ENCODE data around the gene NFATC1.
"Not testable (repeated sequence)": the region's sequence is repeated elsewhere in the genome, so short reads cannot be mapped to it uniquely, and the experiment has no call there.

The NFATC1 gene

DNA sequence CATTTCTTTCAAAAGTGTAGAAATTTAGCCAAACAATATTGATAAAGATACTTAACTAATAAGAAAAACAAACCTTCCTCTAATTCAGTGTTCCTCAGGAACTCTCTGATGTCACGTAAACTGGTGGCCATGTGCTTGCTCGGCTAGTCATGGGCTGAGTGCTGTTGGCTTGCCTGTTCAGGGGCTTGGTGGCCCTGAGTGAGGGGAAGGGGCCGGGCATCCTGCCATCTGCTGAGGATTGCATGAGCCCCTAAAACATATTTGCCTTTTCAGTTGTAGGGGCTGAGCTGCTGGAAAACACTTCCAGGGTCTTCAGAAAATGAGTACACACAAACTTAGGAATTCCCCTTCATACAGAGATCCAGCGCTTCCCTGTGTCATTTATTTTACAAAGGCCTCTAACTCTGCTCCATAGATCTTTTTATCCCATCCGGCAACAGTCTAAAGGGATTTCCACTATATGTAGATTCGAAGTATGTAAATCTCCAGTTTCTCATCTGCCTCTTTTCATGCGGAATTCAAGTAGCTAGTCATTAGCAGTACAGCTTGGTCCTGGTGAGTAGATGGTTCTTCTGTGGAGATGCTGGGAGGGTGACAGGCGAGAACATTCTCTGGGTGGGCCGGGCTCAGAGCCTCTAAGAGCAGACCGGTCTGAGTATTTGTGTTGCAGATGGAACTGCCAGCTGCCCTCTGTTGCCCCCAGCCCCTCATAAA lies 20.1 kb upstream of the NFATC1 start:
- no CpG with 5 or more reads among the region's 10 CpGs for WGBS (ENCODE audit: insufficient coverage, insufficient read length)
- no peaks in the 10 kb centered on the region for H3K27me3 ChIP-seq (ENCODE audit: control insufficient read depth, insufficient read depth, low read length)

DNA sequence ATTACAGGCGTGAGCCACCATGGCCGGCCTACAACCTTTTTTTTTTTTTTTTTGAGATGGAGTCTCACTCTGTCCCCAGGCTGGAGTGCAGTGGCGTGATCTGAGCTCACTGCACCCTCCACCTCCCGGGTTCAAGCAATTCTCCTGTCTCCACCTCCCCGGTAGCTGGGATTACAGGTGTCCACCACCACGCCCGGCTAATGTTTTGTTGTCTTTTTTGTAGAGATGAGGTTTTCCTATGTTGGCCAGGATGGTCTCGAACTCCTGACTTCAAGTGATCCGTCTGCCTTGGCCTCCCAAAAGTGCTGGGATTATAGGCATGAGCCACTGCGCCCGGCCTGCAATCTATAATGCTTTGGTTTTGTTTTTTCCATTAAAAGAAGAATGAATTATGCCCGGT lies 19.1 kb upstream of the NFATC1 start:
- H3K36me3 ChIP-seq (ENCODE audit: control insufficient read depth, insufficient read depth, low read length), result not testable (repeated sequence)
- WGBS (ENCODE audit: insufficient coverage, insufficient read length), result no CpG with 5 or more reads among the region's 12 CpGs

More for the DNA sequence above, 20.1 kb upstream of the NFATC1 start:
- Histone ChIP-seq H3K4me1 (ENCODE audit: control insufficient read depth, insufficient read depth, low read length) (no peaks in the 10 kb centered on the region), H3K27ac (ENCODE audit: low read length) (no peak overlapping the region), H3K36me3 (ENCODE audit: control insufficient read depth, insufficient read depth, low read length) (no peaks in the 10 kb centered on the region), H3K4me3 (ENCODE audit: low read length) (no peak overlapping the region), H3K9me3 (ENCODE audit: control insufficient read depth, insufficient read depth, low read length) (no peaks in the 10 kb centered on the region)
- DNase-seq (ENCODE audit: low read depth, low spot score), result no peak

DNA sequence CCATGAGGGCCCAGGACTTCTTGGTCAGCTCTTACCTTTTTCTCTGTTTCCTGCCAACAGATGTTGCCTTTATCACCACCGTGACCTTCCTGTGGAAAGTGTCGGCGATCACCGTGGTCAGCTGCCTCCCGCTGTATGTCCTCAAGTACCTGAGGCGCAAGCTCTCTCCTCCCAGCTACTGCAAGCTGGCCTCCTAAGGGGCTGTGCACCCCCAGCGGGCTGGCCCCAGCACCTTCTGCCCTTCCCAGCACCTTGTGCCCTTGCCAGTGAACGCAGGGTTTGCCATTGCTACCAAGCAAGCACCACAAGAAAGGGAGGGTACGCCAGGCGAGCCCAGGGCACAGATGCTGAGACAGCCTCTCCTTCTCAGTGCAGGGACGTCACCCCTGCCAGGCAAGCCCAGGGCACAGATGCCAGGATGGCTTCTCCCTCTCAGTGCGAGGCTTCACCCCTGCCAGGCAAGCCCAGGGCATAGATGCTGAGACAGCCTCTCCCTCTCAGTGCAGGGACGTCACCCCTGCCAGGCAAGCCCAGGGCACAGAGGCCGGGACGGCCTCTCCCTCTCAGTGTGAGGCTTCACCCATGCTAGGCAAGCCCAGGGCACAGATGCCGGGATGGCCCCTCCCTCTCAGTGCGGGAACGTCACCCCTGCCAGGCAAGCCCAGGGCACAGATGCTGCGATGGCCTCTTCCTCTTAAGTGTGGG lies 18.4 kb upstream of the NFATC1 start:
- Histone ChIP-seq H3K27ac (ENCODE audit: low read length) (no peak overlapping the region), H3K27me3 (ENCODE audit: control insufficient read depth, insufficient read depth, low read length) (no peaks in the 10 kb centered on the region), H3K36me3 (ENCODE audit: control insufficient read depth, insufficient read depth, low read length) (no peaks in the 10 kb centered on the region), H3K9me3 (ENCODE audit: control insufficient read depth, insufficient read depth, low read length) (no peaks in the 10 kb centered on the region), H3K4me3 (ENCODE audit: low read length) (no peak overlapping the region), H3K4me1 (ENCODE audit: control insufficient read depth, insufficient read depth, low read length) (no peaks in the 10 kb centered on the region)
- no CpG with 5 or more reads among the region's 19 CpGs for WGBS (ENCODE audit: insufficient coverage, insufficient read length)
- no peak for DNase-seq (ENCODE audit: low read depth, low spot score)

More for the DNA sequence above, 19.1 kb upstream of the NFATC1 start:
- H3K27me3 ChIP-seq (ENCODE audit: control insufficient read depth, insufficient read depth, low read length); H3K4me1 ChIP-seq (ENCODE audit: control insufficient read depth, insufficient read depth, low read length); H3K27ac ChIP-seq (ENCODE audit: low read length); H3K4me3 ChIP-seq (ENCODE audit: low read length); H3K9me3 ChIP-seq (ENCODE audit: control insufficient read depth, insufficient read depth, low read length); DNase-seq (ENCODE audit: low read depth, low spot score): not testable (repeated sequence)

- H3K9me3 ChIP-seq (ENCODE audit: control insufficient read depth, insufficient read depth, low read length), result no peaks in the 10 kb centered on the region
- H3K27ac ChIP-seq (ENCODE audit: low read length), result no peak overlapping the region
- H3K27me3 ChIP-seq (ENCODE audit: control insufficient read depth, insufficient read depth, low read length), result no peaks in the 10 kb centered on the region
- no CpG with 5 or more reads among the region's 48 CpGs for WGBS (ENCODE audit: insufficient coverage, insufficient read length)
- H3K4me1 ChIP-seq (ENCODE audit: control insufficient read depth, insufficient read depth, low read length), result no peaks in the 10 kb centered on the region
- DNase-seq (ENCODE audit: low read depth, low spot score), result peak; percentile 73
- no peak overlapping the region; the same call in 1 of the 2 replicates for H3K4me3 ChIP-seq (ENCODE audit: low read length)
- H3K36me3 ChIP-seq (ENCODE audit: control insufficient read depth, insufficient read depth, low read length), result no peaks in the 10 kb centered on the region
These were observed 17.0 kb upstream of the NFATC1 start for GRCh38 chr18:79378536-79379250.

- H3K9me3 ChIP-seq (ENCODE audit: control insufficient read depth, insufficient read depth, low read length), result no peaks in the 10 kb centered on the region
- no peaks in the 10 kb centered on the region for H3K36me3 ChIP-seq (ENCODE audit: control insufficient read depth, insufficient read depth, low read length)
- no CpG with 5 or more reads among the region's 22 CpGs for WGBS (ENCODE audit: insufficient coverage, insufficient read length)
- H3K4me1 ChIP-seq (ENCODE audit: control insufficient read depth, insufficient read depth, low read length), result no peaks in the 10 kb centered on the region
- H3K4me3 ChIP-seq (ENCODE audit: low read length), result no peak overlapping the region
- no peak for DNase-seq (ENCODE audit: low read depth, low spot score)
- no peak overlapping the region for H3K27ac ChIP-seq (ENCODE audit: low read length)
- H3K27me3 ChIP-seq (ENCODE audit: control insufficient read depth, insufficient read depth, low read length), result no peaks in the 10 kb centered on the region
These were observed 16.4 kb upstream of the NFATC1 start for GRCh38 chr18:79379251-79379905.

GRCh38 chr18:79379931-79380815 lies 15.6 kb upstream of the NFATC1 start:
- Histone ChIP-seq H3K4me3 (ENCODE audit: low read length) (no peak overlapping the region), H3K4me1 (ENCODE audit: control insufficient read depth, insufficient read depth, low read length) (no peaks in the 10 kb centered on the region), H3K27me3 (ENCODE audit: control insufficient read depth, insufficient read depth, low read length) (no peaks in the 10 kb centered on the region), H3K27ac (ENCODE audit: low read length) (no peak overlapping the region), H3K36me3 (ENCODE audit: control insufficient read depth, insufficient read depth, low read length) (no peaks in the 10 kb centered on the region), H3K9me3 (ENCODE audit: control insufficient read depth, insufficient read depth, low read length) (no peaks in the 10 kb centered on the region)
- no peak for DNase-seq (ENCODE audit: low read depth, low spot score)
- no CpG with 5 or more reads among the region's 40 CpGs for WGBS (ENCODE audit: insufficient coverage, insufficient read length)

DNA sequence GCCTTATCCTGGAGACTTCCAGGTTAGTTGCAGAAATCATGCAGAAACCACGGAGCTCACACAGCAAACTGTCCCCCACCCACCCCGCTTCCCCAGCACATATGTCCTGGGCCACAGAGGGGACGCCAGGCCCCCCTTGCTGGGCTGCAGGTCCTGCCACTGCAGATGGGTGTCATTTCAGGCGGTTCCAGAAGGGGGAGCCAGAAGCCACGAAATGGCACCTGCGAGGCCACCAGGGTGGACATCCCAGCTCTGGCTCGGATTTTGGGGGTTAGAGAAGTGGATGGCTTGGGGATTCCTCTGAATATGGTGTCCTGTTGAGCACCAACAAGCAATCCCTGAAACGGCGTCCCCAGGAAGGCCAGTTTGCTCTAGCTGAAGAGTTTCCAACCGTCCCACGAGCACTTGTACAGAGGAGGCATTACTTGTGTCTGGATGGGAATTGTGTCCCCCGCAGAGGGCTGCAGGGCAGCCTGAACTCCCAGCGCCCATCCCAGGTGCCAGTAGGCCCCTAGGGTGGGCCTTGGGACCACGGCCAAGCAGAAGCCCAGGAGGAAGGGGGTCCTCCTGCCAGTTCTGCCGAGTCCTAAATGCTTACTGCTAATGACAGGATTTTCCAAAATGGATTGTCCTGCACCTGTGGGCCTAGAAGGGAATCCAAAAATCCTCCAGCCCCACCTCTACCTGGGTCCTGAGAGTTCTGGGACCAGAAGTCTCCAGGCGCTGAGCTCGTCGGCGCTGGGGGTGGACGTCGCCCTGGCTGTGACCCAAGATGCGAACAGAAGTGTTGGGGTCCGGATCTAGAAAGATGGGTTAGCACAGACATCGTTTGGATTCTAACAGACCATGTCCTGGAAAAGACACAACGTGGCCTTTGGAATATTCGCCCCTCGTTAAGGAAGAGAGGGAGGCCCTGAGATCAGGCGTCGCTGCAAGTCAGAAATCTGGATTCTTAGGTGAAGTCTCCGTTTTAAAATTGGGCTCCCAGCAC lies 14.6 kb upstream of the NFATC1 start:
- H3K36me3 ChIP-seq (ENCODE audit: control insufficient read depth, insufficient read depth, low read length), result no peaks in the 10 kb centered on the region
- H3K9me3 ChIP-seq (ENCODE audit: control insufficient read depth, insufficient read depth, low read length), result no peaks in the 10 kb centered on the region
- no peak overlapping the region for H3K27ac ChIP-seq (ENCODE audit: low read length)
- WGBS (ENCODE audit: insufficient coverage, insufficient read length), result no CpG with 5 or more reads among the region's 30 CpGs
- H3K27me3 ChIP-seq (ENCODE audit: control insufficient read depth, insufficient read depth, low read length), result no peaks in the 10 kb centered on the region
- no peaks in the 10 kb centered on the region for H3K4me1 ChIP-seq (ENCODE audit: control insufficient read depth, insufficient read depth, low read length)
- no peak overlapping the region for H3K4me3 ChIP-seq (ENCODE audit: low read length)
- no peak for DNase-seq (ENCODE audit: low read depth, low spot score)

GRCh38 chr18:79381811-79382311 lies 13.9 kb upstream of the NFATC1 start:
- no peak overlapping the region for H3K4me3 ChIP-seq (ENCODE audit: low read length)
- no peaks in the 10 kb centered on the region for H3K4me1 ChIP-seq (ENCODE audit: control insufficient read depth, insufficient read depth, low read length)
- no peaks in the 10 kb centered on the region for H3K36me3 ChIP-seq (ENCODE audit: control insufficient read depth, insufficient read depth, low read length)
- no peaks in the 10 kb centered on the region for H3K27me3 ChIP-seq (ENCODE audit: control insufficient read depth, insufficient read depth, low read length)
- H3K9me3 ChIP-seq (ENCODE audit: control insufficient read depth, insufficient read depth, low read length), result no peaks in the 10 kb centered on the region
- no peak for DNase-seq (ENCODE audit: low read depth, low spot score)
- no CpG with 5 or more reads among the region's 16 CpGs for WGBS (ENCODE audit: insufficient coverage, insufficient read length)
- no peak overlapping the region for H3K27ac ChIP-seq (ENCODE audit: low read length)
